Measurements from ENCODE around the gene HOMER2.
"Not testable (repeated sequence)": the region's sequence is repeated elsewhere in the genome, so short reads cannot be mapped to it uniquely, and the experiment has no call there.

HOMER2 gene

GRCh38 chr15:82893473-82893872 is 59.0 kb downstream of the HOMER2 start:
- FAIRE-seq = not testable (repeated sequence)

GRCh38 chr15:82892573-82892972 is 59.9 kb downstream of the HOMER2 start:
- no peak for FAIRE-seq

GRCh38 chr15:82890995-82891390 is 61.5 kb downstream of the HOMER2 start:
- FAIRE-seq = no peak

- no peak for FAIRE-seq
Measured at GRCh38 chr15:82890338-82890994, 62.1 kb downstream of the HOMER2 start.

GRCh38 chr15:82882273-82882928 is 70.1 kb downstream of the HOMER2 start:
- FAIRE-seq = no peak

GRCh38 chr15:82881747-82882146 is 70.8 kb downstream of the HOMER2 start:
- FAIRE-seq = no peak

- FAIRE-seq = no peak
Measured at GRCh38 chr15:82880704-82881103, 71.8 kb downstream of the HOMER2 start.

GRCh38 chr15:82878325-82878724 is 74.2 kb downstream of the HOMER2 start:
- FAIRE-seq = no peak

GRCh38 chr15:82877825-82878224 is 74.7 kb downstream of the HOMER2 start:
- FAIRE-seq = no peak

GRCh38 chr15:82875411-82876003 is 77.0 kb downstream of the HOMER2 start:
- no peak for FAIRE-seq

GRCh38 chr15:82874961-82875360 is 77.6 kb downstream of the HOMER2 start:
- no peak for FAIRE-seq

GRCh38 chr15:82874267-82874666 is 78.3 kb downstream of the HOMER2 start:
- FAIRE-seq = no peak

GRCh38 chr15:82873000-82873680 is 79.4 kb downstream of the HOMER2 start:
- FAIRE-seq = no peak

- no peak for FAIRE-seq
Measured at GRCh38 chr15:82871832-82872484, 80.6 kb downstream of the HOMER2 start.

- no peak for FAIRE-seq
Measured at GRCh38 chr15:82871358-82871757, 81.2 kb downstream of the HOMER2 start.

GRCh38 chr15:82870727-82871320 is 81.7 kb downstream of the HOMER2 start:
- FAIRE-seq = no peak

- not testable (repeated sequence) for FAIRE-seq
Measured at GRCh38 chr15:82865981-82866380, 86.5 kb downstream of the HOMER2 start.

- FAIRE-seq = not testable (repeated sequence)
Measured at GRCh38 chr15:82865581-82865980, 86.9 kb downstream of the HOMER2 start.

GRCh38 chr15:82864967-82865366 is 87.6 kb downstream of the HOMER2 start:
- FAIRE-seq = no peak

- no peak for FAIRE-seq
Measured at GRCh38 chr15:82862886-82863285, 89.6 kb downstream of the HOMER2 start.

GRCh38 chr15:82858932-82859331 is 93.6 kb downstream of the HOMER2 start:
- FAIRE-seq = no peak

- FAIRE-seq = no peak
Measured at GRCh38 chr15:82856397-82857170, 95.9 kb downstream of the HOMER2 start.
